GM21381 (cell line): ENCODE results near the gene TAL2.
A peak's percentile ranks its signal among the peaks of the same experiment; 100 is the strongest.

Experiments
- ATAC-seq: cut with Tn5 transposase; IDR thresholded peaks from one replicate; pipeline ENCODE4 v1.9.1; 2021; ENCODE audit warnings: mild to moderate bottlenecking, moderate library complexity; ENCODE audit not compliant: unreplicated experiment

Gene TAL2

DNA sequence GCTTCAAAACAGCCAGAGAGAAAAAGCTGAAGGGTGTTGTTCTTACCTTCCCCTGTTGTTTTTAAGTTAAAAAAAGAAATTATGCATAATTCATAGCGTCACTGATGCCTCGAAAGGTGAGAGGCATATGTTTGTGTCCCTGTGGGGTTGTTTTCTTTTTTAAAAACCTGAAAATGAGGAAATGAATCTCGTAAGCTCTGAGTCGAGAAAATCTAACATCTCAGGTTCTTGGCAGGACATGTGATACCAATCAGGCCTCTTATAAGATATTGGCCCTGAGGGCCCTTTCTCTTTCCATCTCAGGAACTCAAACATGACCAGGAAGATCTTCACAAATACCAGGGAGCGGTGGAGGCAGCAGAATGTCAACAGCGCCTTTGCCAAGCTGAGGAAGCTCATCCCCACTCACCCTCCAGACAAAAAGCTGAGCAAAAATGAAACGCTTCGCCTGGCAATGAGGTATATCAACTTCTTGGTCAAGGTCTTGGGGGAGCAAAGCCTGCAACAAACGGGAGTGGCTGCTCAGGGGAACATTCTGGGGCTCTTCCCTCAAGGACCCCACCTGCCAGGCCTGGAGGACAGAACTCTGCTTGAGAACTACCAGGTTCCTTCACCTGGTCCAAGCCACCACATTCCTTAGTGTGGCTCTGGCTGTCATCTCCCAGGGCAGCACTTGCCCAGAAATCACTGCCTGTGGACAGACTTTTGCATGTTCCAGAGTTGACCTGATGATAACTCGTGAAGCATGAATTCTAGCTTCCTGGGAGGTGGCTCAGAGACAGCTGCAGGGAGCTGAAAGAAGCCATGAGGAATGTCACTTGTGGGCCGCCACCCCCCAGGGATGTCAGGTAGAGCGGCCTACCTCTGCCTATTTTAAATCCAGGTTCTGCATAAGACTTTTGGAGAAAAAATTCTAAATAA is at the start of gene TAL2:
Gene TAL2 (plus strand): TSS at position 274 of the 921 bp plus-strand sequence. CDS start 40 bp downstream, at position 314.
- ATAC-seq: peak; percentile 76

DNA sequence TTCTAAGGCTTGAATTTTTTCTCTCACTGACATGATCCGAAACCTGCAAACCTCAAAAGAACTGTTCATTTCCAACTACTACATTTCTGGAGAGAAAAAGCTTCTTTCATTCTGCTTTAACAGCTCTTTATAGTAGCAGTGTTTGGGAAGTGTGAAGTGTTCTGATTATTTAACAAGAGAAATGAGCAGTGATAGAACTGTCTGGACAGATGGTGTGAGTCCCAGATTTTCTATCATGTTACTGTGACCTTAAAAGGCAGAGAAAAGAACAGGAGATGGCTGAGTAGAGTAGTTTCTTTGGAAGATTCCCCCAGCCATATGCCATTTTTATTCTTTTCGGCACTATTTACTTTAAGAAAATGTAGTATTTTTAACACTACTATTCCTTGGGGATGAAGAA is 41.3 kb upstream of the TAL2 start:
- no peak for ATAC-seq

GRCh38 chr9:105625088-105625487 is 37.2 kb upstream of the TAL2 start:
- ATAC-seq: no peak

DNA sequence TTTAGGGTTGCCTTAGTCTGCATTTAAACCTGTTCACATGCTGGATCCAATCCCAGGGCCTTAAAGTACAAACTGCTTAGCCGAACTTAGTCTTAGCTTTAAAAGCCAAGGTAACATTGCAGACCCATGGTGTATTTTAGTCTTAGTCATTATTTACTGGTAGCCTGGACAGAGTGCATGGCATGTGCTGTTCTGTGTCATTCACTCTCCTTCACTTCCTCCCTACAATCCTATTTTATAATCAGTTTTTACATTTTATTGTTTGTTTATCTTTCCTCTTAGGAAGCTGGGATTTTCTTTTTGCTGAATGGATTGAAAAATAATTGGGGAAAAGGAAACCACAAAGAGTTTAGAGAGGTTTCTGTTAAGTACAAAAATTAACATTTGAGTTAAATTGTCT is 29.4 kb upstream of the TAL2 start:
- no peak for ATAC-seq

DNA sequence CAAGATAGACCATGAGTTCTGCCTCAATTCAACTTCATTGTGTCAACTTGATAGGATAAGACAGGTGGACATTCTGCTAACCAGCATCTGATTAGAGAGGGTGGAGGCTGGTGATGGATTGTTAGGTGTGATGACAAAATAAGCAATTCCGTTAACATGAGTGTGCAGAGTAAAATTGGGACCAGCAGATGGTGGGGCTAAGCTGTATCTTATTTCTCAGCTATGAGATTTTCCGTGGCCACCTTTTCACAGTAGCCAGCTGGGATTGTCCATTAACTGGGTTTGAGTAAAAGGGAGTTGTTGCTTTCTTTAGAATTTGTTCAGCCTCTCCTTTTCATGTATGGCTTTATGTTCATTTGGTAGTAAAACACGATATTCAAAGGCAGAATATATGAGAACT is 28.8 kb upstream of the TAL2 start:
- ATAC-seq: no peak

- no peak for ATAC-seq
These were observed 25.9 kb upstream of the TAL2 start for GRCh38 chr9:105636331-105636730.

GRCh38 chr9:105637787-105638395 is 24.4 kb upstream of the TAL2 start:
- no peak for ATAC-seq

DNA sequence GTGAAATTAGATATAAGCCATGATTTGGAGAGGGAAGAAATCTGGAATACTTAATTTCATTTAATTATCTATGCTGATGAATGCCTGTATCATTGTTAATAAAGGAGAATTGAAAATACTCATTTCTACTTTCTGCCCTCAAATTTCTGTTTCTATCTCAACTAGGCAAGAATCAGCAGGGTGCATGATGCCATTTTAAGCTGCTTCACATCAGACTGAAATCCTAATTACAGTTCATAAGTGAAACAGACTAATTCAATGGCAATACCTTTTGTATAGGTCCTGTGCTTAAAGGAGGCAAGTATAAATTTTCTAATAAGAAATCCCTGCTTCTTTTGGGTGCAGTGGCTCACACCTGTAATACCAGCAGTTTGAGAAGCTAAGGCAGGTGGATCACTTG is 22.3 kb upstream of the TAL2 start:
- no peak for ATAC-seq

- no peak for ATAC-seq
These were observed 18.5 kb upstream of the TAL2 start for GRCh38 chr9:105643795-105644194.

DNA sequence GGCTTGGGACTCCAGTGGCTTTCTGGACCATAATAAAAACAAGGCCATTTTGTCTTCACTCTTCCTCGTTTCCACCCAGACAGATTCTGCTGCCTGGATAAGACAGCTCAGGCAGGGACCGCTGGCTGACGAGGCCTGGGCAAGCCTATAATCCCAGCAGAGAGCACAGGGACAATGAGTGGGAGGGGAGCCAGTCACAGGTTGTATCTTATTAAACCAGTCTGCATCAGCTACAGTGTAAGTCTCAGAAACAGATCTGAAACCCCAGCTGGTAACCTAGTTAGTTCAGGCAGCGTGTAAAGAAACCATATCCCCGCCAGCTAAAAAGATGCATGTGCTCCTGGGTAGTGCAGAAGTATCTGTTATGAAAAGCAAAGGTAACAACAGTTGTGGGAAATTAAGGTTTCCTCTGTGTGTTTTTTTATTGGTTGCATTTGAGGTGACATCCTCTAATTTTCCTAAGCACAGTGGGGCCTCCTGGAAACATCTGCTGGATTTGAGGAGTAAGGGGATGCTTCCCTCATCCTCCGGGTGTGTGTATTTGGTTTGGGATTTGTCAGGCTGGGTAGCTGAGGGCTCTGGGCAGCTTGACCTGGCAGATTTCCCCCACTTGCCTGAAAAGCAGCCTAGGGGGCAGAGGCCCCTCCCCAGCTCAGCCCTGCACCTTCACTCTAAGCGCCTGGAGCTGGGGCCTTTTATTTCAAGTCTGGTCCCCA is 15.2 kb upstream of the TAL2 start:
- ATAC-seq: no peak

- no peak for ATAC-seq
These were observed 14.5 kb upstream of the TAL2 start for GRCh38 chr9:105647595-105648349.

DNA sequence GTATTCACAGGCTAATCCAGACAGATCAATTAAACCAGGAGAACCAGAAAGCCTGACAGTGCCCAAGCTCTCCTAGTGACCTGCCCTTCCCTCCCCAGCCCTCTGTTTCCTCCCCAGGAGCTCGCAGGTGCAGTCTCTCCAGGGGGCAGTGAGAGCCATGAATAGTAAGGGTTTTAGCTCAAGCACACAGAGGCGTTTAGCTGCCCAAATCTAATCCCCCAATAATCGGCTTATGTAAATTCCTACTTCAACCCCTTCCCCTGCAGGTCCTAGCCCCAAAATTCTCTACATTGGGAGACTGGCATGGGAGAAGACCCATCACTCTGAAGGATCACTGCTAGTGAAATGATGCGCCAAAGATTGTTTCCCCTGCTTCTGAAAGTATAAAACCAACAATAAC is 10.5 kb upstream of the TAL2 start:
- ATAC-seq: no peak

GRCh38 chr9:105656131-105656921 is 5.9 kb upstream of the TAL2 start:
- ATAC-seq: peak; percentile 55

GRCh38 chr9:105658351-105658750 is 3.9 kb upstream of the TAL2 start:
- no peak for ATAC-seq

- no peak for ATAC-seq
These were observed 1.2 kb upstream of the TAL2 start for GRCh38 chr9:105661011-105661410.

GRCh38 chr9:105663914-105664313 is 1.7 kb downstream of the TAL2 start:
- no peak for ATAC-seq

DNA sequence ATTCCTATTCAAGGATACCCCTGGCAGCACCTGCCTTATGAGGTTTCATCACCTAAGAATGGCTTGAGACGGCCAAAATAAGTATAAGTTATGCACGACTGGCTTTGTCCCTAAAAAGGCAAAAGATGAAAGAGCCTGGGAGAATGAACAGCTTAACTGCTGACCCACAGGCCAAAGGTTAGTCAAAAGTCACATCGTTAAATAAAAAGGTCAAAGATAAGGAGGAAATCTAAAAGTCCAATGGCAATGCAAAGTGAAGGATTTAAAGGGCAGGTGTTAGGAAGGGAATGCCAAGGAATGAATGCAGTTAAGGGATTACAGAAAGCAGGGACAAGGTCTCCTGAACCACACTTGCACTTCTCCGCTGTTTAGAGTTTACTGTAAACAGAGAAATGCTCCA is 5.6 kb downstream of the TAL2 start:
- no peak for ATAC-seq

GRCh38 chr9:105670315-105670714 is 8.1 kb downstream of the TAL2 start:
- ATAC-seq: no peak

GRCh38 chr9:105670775-105671174 is 8.5 kb downstream of the TAL2 start:
- ATAC-seq: no peak

DNA sequence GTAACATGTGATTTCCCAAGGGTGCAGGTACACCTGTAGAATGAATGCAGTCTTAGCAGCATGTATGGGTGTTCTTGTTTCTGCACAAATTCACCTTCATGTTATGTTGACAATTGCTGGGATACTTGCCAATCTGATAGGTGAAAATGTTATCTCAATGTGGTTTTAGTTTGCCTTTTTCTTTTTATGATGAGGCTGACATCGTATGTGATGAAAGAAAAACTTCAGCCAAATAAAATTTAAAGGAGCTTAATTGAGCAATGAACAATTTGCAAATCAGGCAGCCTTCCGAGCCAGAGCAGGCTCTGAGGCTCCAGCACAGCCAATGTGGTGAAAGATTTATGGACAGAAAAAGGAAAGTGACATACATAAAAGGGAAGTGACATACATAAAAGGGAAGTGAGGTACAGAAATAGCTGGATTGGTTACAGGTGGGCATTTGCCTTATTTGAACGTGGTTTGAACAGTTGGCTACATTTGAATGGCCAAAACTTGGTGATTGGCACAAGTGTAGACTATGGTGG is 10.5 kb downstream of the TAL2 start:
- ATAC-seq: no peak
